HG03064 (cell line): ENCODE data around the gene CPNE1.

ENCODE experiments used
- ATAC-seq: cut with Tn5 transposase; IDR thresholded peaks from one replicate; pipeline ENCODE4 v1.9.1; 2021; ENCODE audit warnings: low read depth; ENCODE audit not compliant: unreplicated experiment

The CPNE1 gene

GRCh38 chr20:35601990-35602389 is 62.7 kb downstream of the CPNE1 start:
- ATAC-seq: no peak

GRCh38 chr20:35600993-35601973 is 63.4 kb downstream of the CPNE1 start:
- peak; percentile 57 for ATAC-seq

- ATAC-seq: no peak
Measured at GRCh38 chr20:35600176-35600992, 64.3 kb downstream of the CPNE1 start.

- no peak for ATAC-seq
Measured at GRCh38 chr20:35599776-35600120, 65.0 kb downstream of the CPNE1 start.

GRCh38 chr20:35598899-35599775 is 65.6 kb downstream of the CPNE1 start:
- no peak for ATAC-seq

GRCh38 chr20:35598476-35598875 is 66.2 kb downstream of the CPNE1 start:
- no peak for ATAC-seq

GRCh38 chr20:35597186-35597585 is 67.5 kb downstream of the CPNE1 start:
- ATAC-seq: no peak

GRCh38 chr20:35595901-35596300 is 68.8 kb downstream of the CPNE1 start:
- ATAC-seq: no peak

- no peak for ATAC-seq
Measured at GRCh38 chr20:35595456-35595855, 69.2 kb downstream of the CPNE1 start.

- no peak for ATAC-seq
Measured at GRCh38 chr20:35592339-35592974, 72.2 kb downstream of the CPNE1 start.

GRCh38 chr20:35588397-35588796 is 76.3 kb downstream of the CPNE1 start:
- ATAC-seq: no peak

GRCh38 chr20:35587436-35587835 is 77.3 kb downstream of the CPNE1 start:
- no peak for ATAC-seq

- no peak for ATAC-seq
Measured at GRCh38 chr20:35586751-35587425, 77.8 kb downstream of the CPNE1 start.

GRCh38 chr20:35583636-35584560 is 80.8 kb downstream of the CPNE1 start:
- ATAC-seq: no peak

GRCh38 chr20:35582741-35583404 is 81.8 kb downstream of the CPNE1 start:
- ATAC-seq: no peak

- ATAC-seq: no peak
Measured at GRCh38 chr20:35582131-35582530, 82.6 kb downstream of the CPNE1 start.

- ATAC-seq: no peak
Measured at GRCh38 chr20:35579196-35579595, 85.5 kb downstream of the CPNE1 start.

- ATAC-seq: no peak
Measured at GRCh38 chr20:35578469-35578868, 86.2 kb downstream of the CPNE1 start.
